ENCODE measurements around the gene CALU.
A peak's percentile ranks its signal among the peaks of the same experiment; 100 is the strongest.

CALU gene

DNA sequence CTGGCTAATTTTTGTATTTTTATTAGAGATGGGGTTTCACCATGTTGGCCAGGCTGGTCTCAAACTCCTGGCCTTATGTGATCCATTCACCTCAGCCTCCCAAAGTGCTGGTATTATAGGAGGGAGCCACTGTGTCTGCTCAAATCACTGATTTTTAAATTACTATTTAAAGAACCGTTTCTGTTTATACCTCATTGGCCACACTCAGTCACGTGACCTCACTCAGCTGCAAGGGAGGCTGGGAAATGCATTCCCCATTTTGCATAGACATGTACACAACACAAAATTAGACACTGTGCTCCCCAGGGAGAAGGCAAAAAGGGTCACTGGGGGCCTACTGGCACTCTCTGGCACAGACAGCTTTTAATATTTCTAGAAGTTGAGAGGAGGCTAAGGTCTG lies 13.6 kb upstream of the CALU start:
- no peak for DNase-seq

DNA sequence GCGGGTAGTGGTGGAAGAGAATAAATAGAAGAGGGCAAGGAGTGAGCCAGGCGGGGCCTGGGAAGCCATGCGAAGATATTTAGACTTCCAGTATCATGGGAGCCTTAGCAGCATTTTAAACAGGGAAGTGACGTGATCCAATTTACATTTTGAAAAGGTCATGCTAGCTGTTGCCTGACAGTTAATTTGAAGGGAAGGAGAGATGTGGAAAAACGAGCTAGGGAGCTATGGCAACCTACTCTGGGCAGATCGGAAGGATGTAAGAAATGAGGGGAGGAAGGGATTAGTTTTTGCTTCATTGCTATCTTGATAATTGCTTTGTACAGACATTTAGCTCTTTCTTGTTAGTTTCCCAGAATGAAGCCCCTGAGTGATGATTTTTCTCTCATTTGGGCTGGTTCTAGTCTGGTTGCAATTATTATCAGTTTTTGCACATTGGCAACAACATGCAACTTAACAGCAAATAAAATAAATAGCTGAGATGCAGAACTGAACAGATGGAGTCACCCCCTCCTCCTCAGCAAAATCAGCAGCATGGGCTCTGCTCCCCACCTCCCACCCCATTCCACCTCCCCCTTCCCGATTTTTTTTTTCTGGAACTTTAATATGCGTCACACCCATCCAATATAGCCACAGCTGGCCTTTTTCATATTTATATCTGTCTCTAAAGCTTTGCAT lies 13.0 kb upstream of the CALU start:
- DNase-seq, result peak in 1 of 14 donors; percentile 11

DNA sequence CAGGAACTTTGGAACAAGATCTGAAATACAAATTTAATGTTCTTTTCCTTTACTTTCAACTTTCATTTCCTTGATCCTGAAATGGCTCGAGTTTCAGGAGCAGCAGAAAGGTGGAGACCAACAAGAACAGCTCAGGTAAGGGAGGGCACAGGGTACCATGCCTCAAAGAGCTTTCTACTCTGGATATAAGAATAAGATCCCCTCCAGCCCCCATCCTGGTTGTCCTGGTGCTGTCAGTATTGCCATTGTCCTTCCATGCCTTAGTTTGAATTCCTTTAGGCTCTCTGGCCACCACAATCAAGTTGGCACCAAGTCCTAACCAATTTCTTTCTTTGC lies 12.5 kb upstream of the CALU start:
- no peak for DNase-seq

DNA sequence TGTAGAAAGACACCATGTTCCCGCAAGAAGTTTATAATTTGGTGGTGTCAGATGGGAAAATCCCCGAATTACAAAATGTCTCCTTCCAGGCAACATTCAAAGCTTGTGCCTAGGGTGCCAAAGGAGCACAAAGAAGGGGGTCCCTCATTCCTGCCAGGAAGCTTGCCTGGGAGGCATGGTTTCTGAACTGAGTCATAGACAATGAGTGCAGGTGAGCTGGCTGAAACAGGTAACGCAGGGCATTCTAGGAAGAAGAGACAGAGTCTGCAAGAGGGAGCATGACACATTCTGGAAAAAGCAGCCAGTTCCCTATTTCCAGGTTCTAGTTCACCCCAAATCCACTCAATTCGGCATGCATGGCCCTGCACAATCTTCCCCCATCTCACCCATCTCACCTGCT lies 11.9 kb upstream of the CALU start:
- no peak for DNase-seq

DNA sequence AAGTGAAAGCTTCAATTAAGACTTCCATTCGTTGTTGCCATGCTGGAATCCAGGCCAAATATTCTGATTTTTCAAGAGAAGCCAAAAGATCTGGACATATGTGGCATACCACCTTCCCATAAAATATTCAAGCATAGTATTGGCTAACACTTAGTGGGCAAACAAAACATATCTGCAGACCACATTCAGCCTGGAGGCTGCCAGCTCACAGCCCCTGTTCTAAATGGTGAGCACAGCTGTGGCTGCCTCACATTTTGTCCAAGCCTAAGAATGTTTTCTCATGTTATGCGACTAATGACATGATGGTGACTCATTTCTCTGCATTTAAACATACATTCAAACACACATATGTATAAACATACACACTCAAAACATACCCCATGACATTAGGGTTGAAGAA lies 10.6 kb upstream of the CALU start:
- no peak for DNase-seq

DNA sequence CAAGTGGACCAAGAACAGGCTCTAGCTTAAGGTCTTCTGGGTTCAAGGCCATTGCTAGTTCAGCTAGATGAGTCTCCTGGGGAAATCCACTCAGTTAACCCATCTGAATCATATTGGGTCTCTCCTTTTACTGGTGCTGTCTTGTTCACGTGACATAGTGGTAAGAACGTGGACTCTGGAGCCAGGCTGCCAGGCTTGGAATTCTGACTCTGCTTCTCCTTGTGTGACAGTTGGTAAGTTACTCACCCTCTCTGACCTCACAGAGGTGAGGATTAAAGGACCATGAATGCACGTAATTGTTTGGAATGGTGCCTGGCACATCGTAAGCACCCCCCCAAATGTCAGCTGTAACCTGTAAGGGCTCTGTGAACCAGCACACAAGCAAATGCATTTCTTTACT lies 9.7 kb upstream of the CALU start:
- no peak for DNase-seq

DNA sequence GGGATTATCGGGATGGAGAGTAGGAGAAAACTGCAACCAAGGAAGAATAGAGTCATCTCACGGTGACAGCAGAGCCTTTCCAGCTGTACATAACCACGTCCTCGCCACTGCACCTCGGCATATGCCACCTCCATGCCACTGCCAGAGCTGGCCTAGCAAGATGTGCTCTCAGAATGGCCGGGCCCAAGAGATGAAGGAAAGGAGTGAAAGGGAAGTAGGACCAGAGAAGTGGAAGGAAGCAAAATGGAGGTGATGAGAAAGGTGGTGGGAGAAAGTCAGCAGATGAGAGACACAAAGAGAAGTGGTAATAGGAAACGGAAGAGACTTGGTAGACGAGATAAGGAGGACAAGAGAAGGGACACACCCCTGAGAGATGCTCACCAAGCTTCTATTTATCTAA lies 8.0 kb upstream of the CALU start:
- no peak for DNase-seq

DNA sequence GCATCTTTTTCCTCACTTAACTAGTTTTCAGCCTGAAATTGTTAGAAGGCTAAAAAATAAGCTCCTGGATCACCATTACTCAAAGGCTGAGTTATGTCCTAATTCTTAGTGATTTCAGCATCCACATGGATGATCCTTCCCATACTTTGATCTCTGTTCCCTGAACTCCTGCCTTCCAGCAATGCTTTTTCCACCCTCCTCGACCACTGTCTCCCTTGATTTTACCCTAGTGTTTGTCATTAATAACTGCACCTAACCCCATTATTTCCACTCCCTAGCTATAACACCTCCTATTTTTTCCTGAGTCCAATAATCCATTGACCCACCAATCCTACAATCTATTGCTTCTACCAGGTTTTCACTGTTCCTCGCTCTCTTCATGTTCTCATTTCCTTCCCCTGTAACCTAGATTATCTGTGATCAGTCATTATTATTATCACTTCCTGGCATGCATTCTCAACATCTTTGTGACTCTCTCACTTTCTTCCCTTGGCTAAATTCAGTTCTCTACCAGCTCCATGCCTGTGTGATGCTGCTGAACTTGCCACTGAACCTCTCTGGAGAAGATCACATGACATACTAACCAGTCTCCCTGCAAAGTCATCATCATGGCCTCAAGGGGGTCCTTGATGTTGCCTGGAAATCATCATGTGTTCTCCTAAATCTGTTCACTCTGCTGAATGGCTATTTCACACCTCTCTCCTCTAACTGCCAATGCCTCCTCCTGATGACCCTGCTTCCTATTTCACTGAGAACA lies 6.5 kb upstream of the CALU start:
- no peak for DNase-seq

DNA sequence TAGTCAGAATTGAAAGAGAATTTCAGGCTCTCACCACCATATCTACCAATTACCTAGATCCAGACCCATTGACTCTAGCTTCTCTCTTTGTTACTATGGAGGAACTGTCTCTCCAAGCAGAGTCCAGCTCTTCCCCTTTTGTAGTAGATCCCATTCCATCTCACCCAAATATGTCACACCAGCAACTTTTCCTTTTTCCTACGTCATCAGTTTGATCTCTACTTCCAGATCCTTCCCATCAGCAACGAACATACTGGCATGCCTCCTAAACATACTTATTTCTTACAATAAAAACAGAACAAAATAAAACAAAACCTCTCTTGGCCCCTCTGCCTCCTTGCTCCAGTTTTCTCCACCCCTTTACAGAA lies 5.9 kb upstream of the CALU start:
- no peak for DNase-seq

DNA sequence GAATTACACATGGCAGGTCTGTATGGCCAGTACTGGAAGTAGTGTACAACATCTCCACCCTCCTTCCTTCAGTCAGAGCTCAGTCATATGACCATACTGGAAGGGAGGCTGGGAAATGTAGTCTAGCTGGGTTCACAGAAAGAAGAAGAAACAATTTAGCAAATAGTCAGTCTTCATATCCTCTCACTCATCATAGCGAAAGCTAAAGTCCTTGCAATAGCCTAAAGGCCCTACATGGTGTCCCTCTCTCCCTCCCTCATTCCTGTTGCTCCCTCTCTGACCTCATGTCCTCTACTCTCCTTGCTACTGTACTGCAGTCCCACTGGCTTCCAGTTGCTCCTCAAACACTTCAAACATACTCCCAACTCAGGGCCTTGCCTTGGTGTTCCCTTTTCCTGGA lies 4.3 kb upstream of the CALU start:
- DNase-seq, result no peak

DNA sequence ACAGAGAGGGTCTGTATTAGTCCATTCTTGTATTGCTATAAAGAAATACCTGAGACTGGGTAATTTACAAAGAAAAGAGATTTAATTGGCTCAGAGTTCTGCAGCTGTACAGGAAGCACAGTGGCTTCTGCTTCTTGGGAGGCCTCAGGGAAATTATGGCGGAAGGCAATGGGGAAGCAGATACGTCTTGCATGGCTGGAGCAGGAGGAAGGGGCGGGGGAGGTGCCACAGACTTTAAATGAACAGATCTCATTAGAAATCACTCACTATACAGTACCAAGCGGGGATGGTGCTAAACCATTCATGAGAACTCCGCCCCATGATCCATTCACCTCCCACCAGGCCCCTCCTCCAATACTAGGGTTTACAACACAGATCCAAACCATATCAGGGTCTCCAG lies 3.7 kb upstream of the CALU start:
- DNase-seq, result no peak

DNA sequence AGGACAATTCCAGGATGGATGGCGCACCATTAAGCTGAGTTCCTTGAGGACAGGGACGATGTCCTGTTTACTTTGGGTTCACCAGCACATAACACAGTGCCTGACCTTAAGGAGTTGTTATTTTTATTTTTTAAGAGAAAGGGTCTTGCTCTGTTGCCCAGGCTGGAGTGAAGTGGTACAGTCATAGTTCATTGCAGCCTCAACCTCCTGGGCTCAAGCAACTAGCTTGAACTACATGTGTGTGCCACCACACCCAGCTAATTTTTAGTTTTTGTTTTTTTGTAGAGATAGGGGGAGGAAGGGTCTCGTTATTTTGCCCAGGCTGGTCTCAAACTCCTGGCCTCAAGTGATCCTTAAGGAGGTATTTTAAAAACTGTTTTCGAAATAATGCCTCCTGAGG lies 1.7 kb upstream of the CALU start:
- no peak for DNase-seq

DNA sequence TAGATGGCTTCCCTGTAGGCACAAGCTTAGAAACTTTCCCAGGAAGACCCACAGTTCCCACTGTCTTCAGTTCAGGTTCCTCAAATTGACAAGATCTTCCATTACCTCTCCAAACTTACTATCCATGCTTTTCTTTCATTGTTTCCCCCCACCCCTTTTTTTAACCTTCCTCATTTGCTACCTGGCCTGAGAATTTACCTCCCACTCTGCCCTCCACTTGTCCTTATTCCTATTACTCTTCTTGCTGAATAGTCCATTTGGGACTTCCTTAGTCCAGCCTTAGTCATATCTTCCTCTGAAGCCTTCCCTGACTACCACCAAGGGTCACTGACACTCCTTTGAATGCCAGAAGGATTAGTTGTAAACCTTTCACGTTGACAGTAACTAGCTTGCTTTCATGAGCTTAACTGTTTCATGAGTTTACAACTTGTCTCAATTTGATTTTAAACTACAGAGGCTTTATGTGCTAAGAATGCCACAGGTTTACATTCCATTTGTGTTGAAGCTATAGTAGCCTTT lies 1.2 kb upstream of the CALU start:
- no peak for DNase-seq

DNA sequence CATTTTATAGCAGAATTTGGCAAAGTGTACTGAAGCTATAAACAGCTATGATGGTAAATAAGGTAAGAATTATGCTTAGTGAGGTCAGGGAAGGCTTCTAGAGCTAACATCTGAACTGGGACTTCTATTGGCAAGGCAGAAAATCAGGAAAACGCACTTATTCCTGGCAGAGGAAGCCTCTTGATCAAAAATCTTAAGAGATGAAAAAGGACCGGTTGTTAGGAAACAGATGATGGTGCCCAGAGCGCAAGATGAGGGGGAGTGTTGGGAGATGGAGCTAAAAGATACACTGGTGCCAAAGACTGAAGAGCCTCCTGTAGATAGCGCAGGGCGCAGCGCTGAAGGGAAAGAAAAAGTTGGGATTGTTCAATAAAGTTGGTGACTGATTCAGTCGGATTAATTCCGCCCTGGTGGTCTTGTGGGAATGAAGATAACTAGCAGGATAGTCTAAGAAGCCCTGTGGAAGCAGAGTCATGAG lies 550 bp upstream of the CALU start:
- no peak for DNase-seq

DNA sequence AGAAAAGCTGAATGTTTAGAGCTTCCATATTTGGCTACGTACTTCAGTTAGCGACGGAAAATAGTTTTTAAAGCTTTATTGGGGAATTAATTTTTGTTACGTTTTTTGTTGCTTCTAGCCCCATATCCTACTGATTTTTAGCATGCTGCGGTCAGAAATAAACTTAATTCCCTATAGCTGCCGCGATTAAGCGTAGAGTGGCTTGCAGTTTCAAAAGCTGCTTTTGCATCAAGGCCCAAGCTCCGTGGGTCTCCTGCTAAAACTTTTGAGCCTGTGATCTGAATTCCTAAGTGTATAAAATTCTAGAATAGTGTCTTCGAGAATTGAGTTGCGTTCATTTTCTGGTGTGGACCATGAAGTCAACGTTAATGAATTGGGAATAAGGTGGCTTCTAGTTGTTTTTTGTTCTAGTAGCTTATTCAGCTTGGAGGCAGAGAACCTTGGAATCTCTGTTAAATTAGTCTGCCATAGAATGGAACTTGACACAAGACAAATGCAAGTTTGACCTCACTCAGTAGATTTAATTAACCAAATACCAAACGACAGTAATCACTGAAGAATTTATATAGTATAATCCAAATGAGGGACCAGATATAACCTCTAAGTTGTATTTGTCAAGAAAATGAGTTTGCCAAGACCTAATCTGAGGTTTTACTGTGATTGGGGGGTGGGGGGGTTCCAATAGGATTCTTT lies 977 bp downstream of the CALU start:
- no peak for DNase-seq

DNA sequence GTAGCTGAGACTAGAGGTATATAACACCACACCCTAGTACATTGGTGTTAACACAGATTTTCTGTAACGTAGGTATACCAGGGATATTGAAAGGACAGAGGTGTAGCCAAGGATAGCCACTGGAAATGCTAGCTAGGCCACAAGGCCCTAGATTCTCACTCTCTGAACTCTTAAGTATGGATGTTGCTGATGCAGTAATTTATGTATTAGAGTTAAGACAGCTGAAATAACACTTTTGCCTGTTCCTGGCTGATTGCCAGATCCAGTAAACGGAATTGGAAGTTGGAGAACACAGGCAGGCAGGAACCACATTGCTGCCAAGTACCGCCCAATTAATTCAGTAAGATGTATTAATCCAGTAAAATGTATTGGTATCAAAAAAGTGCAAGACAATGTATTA lies 1.8 kb downstream of the CALU start:
- no peak for DNase-seq

DNA sequence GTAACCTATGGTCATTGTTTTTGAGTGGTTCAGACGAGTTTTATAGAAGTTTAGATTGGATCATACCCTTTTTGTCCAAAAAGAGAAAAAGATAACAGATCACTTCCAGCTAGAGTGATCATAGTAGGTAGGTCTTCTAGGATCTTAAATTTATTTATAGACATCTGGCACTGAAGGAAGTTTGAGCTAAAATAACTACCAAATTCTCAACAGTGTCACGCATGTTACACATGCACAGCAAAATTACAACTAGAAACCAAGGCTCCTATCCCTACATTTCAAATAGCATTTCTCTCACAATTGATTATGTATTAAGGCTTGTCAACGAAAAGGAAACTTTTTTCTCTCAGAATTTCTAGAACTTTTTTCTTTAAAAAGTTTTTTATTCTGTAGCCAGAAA lies 2.3 kb downstream of the CALU start:
- no peak for DNase-seq

DNA sequence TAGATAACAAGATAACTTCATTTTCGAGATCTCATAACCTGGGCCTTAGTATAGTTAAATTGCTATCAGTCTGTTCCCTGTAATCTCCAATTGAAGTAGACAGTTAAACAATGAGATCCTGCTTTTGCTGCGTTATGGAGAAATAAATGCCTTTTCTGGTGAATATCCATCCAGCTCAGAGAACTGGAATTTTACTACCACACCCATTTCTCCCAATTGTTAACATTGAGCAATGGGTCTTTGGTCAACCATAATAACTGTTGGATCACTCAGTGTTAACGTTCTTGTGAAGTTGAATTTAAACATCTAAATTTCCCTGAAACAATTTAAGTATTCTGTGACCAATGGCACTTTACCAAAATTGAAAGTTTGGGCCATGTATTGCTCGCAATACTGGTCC lies 3.0 kb downstream of the CALU start:
- no peak for DNase-seq

DNA sequence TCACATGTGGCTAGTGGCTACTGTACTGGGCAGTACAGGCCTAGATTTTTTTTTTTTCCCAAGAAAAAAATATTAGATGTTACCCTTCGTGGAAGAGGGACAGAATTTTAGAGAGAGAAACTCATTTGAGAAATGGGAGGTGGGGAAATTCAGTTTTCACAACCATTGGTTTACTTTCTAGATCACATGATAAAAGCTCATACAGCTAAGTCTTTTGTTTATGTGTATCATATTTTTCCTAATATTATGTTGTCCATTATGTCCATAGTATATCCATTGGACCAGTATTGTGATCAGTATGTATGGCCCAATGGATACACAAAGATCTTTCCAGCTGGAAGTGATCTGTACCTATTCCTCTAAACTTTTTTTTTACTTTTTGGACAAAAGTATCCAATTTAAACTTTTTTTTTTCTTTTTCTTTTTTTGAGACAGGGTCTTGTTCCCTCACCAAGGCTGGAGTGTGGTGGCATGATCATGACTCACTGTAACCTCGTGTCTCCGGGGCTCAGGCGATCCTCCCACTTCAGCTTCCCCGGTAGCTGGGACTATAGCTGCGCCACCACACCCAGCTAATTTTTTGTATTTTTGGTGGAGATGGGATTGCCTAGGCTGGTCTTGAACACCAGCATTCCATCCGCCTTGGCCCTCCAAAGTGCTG lies 4.1 kb downstream of the CALU start:
- no peak for DNase-seq

DNA sequence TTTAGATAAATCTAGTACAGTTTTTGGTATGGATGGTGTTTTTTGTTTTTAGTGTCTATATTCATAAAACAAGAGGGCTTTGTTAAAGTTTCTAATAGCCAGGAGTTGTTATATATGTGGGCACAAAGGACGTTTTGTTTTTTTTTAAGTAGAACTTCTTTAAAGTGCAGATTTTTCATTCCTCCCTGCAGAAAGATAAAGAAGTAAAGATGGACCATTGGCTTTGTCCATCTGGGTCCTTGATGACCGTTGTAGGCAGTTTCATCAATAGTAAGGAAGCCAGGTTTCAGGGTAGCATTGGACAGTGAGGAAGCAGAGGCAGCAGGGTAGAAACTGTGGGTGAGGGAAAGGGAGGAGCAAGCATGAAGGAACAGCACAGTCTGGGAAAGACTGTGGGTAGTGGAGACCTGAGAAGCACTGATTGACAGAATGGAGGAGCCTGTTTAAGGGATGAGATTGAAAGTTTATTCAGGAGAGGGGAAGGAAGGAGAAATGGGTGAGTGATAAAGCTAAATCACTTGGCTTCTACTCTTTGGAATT lies 5.3 kb downstream of the CALU start:
- no peak for DNase-seq

DNA sequence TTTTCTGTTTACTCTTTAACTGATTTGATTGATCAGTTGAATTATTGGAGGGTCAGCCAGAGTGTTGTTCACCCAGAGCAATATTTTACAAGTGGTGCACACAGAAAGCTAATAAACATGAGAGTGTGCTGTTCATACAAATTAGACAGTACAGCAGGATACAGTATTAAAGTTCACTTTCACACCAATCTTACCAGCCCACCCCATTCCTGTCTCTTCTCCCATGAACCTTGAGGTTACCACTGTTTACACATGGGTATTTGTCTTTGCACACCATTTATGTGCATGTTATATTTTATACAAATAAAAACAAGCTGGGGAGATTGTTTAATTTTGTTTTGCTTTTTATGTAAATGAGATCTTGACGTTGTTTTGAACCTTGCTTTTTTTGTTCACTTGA lies 6.5 kb downstream of the CALU start:
- no peak for DNase-seq

DNA sequence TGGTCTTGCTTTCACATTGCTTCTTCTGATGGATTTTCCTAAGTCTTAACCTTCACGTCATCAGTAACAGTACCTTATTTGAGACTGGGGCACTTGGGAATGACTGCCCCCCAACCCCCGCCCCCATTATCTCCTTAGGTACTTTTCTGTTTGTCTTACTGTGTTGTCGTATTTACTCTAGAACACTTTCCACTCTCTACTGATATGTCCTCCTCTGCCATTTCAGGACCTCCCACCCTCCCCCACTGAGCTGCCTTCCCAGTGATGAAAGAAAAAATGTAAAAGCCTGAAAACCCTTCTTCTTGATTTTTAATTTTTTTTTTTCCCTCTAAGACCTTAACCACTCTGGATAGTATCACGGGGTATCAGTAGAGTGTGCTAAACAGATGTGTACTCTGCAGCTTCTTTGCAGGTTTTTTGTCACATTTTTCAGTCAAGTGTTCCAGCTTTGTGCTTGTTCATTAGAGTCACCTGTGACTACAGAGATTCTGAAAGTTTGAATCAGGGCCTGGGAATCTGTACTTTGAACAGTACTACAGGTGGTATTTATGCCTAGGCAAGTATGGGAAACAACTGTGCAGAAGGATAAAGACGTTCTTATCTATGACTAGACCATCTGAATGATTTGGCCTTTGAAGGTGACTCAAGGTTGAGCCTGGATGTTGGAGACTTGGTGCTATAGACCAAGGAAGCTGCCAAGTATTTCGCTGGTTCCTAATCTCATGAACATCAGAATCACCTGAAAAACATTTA lies 8.3 kb downstream of the CALU start:
- DNase-seq, result no peak
